OCI-LY1 (cell line): ENCODE measurements around the gene CASQ2.
"Not testable (repeated sequence)": the region's sequence is repeated elsewhere in the genome, so short reads cannot be mapped to it uniquely, and the experiment has no call there.

Source experiments
- H2AFZ ChIP-seq: fragments of 200-600 bp; sonication (generic), shearing (Covaris generic); 2 replicates; pipeline ENCODE4 v1.6.0; 2014; ENCODE audit warnings: antibody characterized with exemption, mild to moderate bottlenecking, low read length
- H3F3A ChIP-seq: fragments of 200-600 bp; sonication (generic), shearing (Covaris generic); 2 replicates; pipeline ENCODE4 v1.6.0; 2014; ENCODE audit warnings: mild to moderate bottlenecking, antibody characterized with exemption, low read length, moderate library complexity; ENCODE audit not compliant: insufficient read depth
- H3K27ac ChIP-seq: fragments of 200-600 bp; sonication (generic); 2 replicates; pipeline ENCODE4 v1.5.1; 2014; ENCODE audit warnings: low read length, mixed run types, mild to moderate bottlenecking, low read depth; ENCODE audit not compliant: poor library complexity, severe bottlenecking
- H3K27me3 ChIP-seq: fragments of 200-600 bp; sonication (generic); 2 replicates; pipeline ENCODE4 v1.6.0; 2014; ENCODE audit warnings: antibody characterized with exemption, mild to moderate bottlenecking, low read length, moderate library complexity; ENCODE audit not compliant: insufficient read depth
- H3K36me3 ChIP-seq: fragments of 200-600 bp; sonication (generic); 2 replicates; pipeline ENCODE4 v1.6.1; 2014; ENCODE audit warnings: mild to moderate bottlenecking, antibody characterized with exemption, low read length, moderate library complexity, mixed read lengths; ENCODE audit not compliant: insufficient read depth
- H3K4me1 ChIP-seq: fragments of 200-600 bp; sonication (generic); 2 replicates; pipeline ENCODE4 v1.5.1; 2014; ENCODE audit warnings: mild to moderate bottlenecking, low read length, moderate library complexity; ENCODE audit not compliant: insufficient read depth, severe bottlenecking
- H3K4me2 ChIP-seq: fragments of 200-600 bp; sonication (generic), shearing (Covaris generic); 2 replicates; pipeline ENCODE4 v1.6.1; 2014; ENCODE audit warnings: low read length
- H3K4me3 ChIP-seq: fragments of 200-600 bp; sonication (generic); 2 replicates; pipeline ENCODE4 v1.5.1; 2014; ENCODE audit warnings: low read length, low read depth, mild to moderate bottlenecking, mixed read lengths; ENCODE audit not compliant: poor library complexity, severe bottlenecking
- H3K79me2 ChIP-seq: fragments of 200-600 bp; shearing (Covaris generic); 2 replicates; pipeline ENCODE4 v1.6.1; 2016; ENCODE audit warnings: mixed run types, low read length, mixed read lengths; ENCODE audit not compliant: insufficient read depth
- H3K9ac ChIP-seq: fragments of 200-600 bp; sonication (generic), shearing (Covaris generic); 2 replicates; pipeline ENCODE4 v1.6.1; 2014; ENCODE audit warnings: mild to moderate bottlenecking, low read length, mixed read lengths
- H3K9me2 ChIP-seq: fragments of 200-600 bp; sonication (generic), shearing (Covaris generic); 2 replicates; pipeline ENCODE4 v1.6.1; 2014; ENCODE audit warnings: low read depth, mild to moderate bottlenecking, low read length, mixed read lengths
- H3K9me3 ChIP-seq: fragments of 200-600 bp; shearing (Covaris generic); 2 replicates; pipeline ENCODE4 v1.6.1; 2014; ENCODE audit warnings: low read length, mixed read lengths
- H4K20me1 ChIP-seq: fragments of 200-600 bp; sonication (generic), shearing (Covaris generic); 2 replicates; pipeline ENCODE4 v1.6.0; 2016; ENCODE audit warnings: mild to moderate bottlenecking, low read length; ENCODE audit not compliant: insufficient read depth
- CTCF ChIP-seq: fragments of 200-600 bp; sonication (generic), shearing (Covaris generic); IDR thresholded peaks from 2 replicates; pipeline ENCODE4 v1.5.1; 2017; ENCODE audit warnings: mild to moderate bottlenecking, antibody characterized with exemption, low read length, moderate library complexity, mixed read lengths
- EZH2 ChIP-seq: fragments of 200-600 bp; sonication (generic), shearing (Covaris generic); IDR thresholded peaks from 2 replicates; pipeline ENCODE4 v1.8.0; 2017; ENCODE audit warnings: borderline replicate concordance, mixed run types, mild to moderate bottlenecking, antibody characterized with exemption, low read length, moderate library complexity, mixed read lengths

The CASQ2 gene

GRCh38 chr1:115779075-115779474, 10.6 kb upstream of the CASQ2 start:
- not testable (repeated sequence) for H3K79me2 ChIP-seq, H3F3A ChIP-seq, H3K4me2 ChIP-seq, H3K9me3 ChIP-seq, H4K20me1 ChIP-seq, H3K4me1 ChIP-seq, H3K36me3 ChIP-seq, H3K4me3 ChIP-seq, H3K27ac ChIP-seq, H3K9me2 ChIP-seq, H3K9ac ChIP-seq, H3K27me3 ChIP-seq, H2AFZ ChIP-seq

GRCh38 chr1:115771847-115772457, 3.4 kb upstream of the CASQ2 start:
- H3K27me3 ChIP-seq, result no peaks in the 10 kb centered on the region
- TF ChIP-seq CTCF, result peak; percentile 58
- no peak for TF ChIP-seq EZH2
- no peak overlapping the region for H3K4me2 ChIP-seq
- no peak overlapping the region for H3K27ac ChIP-seq
- H3F3A ChIP-seq, result no peaks in the 10 kb centered on the region
- H3K9me3 ChIP-seq, result no peaks in the 10 kb centered on the region
- no peak overlapping the region for H3K9ac ChIP-seq
- H3K4me1 ChIP-seq, result no peaks in the 10 kb centered on the region
- H3K36me3 ChIP-seq, result no peaks in the 10 kb centered on the region
- H3K4me3 ChIP-seq, result no peak overlapping the region
- H3K79me2 ChIP-seq, result no peaks in the 10 kb centered on the region
- no peaks in the 10 kb centered on the region for H4K20me1 ChIP-seq
- no peaks in the 10 kb centered on the region for H3K9me2 ChIP-seq
- no peak overlapping the region for H2AFZ ChIP-seq

DNA sequence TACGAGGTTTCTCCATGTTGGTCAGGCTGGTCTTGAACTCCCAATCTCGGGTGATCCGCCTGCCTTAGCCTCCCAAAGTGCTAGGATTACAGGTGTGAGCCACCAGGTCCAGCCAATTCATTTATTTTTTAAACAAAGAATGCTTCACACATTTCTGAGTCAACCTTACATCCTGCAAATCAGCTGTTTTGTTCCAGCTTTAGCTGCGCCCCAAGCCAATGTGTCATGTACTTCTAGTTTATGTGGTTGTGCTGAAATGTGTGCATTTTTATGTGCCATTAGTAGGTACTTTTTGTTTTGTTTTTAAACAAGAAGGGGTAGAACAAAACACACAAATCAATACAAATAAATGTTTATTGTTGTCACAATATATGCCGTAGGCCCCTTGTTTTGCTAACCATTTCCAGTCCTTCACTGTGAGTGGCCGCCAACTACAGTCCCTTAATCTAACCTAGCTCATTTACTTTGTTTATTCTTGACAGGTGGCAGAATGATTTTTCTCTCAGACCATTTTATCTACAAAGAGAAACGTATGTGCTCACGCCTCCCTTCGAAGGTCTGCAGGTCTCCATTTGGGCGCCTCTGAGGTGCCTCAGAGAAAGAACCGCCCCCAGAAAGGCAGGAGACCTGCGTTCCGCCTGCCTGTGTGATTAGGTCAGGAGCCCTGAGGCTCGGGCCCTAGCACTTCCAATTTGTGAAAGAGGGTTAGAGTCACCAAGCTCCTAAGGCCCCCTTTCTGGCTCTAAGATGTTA, 2.8 kb upstream of the CASQ2 start:
- no peaks in the 10 kb centered on the region for H3F3A ChIP-seq
- H3K27ac ChIP-seq, result no peak overlapping the region
- H3K79me2 ChIP-seq, result no peaks in the 10 kb centered on the region
- no peak overlapping the region for H3K4me2 ChIP-seq
- no peak overlapping the region for H3K4me3 ChIP-seq
- H4K20me1 ChIP-seq, result no peaks in the 10 kb centered on the region
- no peak overlapping the region for H3K9ac ChIP-seq
- no peaks in the 10 kb centered on the region for H3K4me1 ChIP-seq
- no peaks in the 10 kb centered on the region for H3K36me3 ChIP-seq
- H3K27me3 ChIP-seq, result no peaks in the 10 kb centered on the region
- no peaks in the 10 kb centered on the region for H3K9me2 ChIP-seq
- TF ChIP-seq CTCF, result no peak
- TF ChIP-seq EZH2, result no peak
- H2AFZ ChIP-seq, result no peak overlapping the region
- H3K9me3 ChIP-seq, result no peaks in the 10 kb centered on the region

DNA sequence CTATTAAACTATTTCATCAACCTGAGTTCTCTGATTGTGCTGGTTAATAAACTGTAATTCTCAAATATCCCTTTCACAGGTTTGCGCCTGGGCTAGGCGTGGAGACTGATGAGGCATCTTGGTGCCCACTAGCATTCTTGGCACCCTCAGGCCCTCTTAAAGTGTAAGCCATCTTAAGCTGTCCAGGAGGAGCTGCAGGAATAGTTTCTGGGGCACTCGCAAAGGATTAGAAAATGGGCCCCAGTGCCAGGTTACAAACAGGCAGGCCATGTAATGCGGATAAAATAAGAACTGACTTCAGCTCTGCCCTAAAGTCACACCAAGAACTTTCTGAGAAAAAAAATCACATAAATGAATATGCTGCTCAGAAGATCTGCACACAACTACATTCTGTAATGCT, 1.1 kb downstream of the CASQ2 start:
- Histone ChIP-seq H2AFZ (no peak overlapping the region), H3K9me3 (no peaks in the 10 kb centered on the region), H3K27ac (no peak overlapping the region), H3K4me1 (no peaks in the 10 kb centered on the region), H4K20me1 (no peaks in the 10 kb centered on the region), H3K9me2 (no peaks in the 10 kb centered on the region), H3K4me3 (no peak overlapping the region), H3K9ac (no peak overlapping the region), H3K4me2 (no peak overlapping the region), H3K36me3 (no peaks in the 10 kb centered on the region), H3K79me2 (no peaks in the 10 kb centered on the region), H3K27me3 (no peaks in the 10 kb centered on the region), H3F3A (no peaks in the 10 kb centered on the region)
- TF ChIP-seq EZH2, result no peak
- no peak for TF ChIP-seq CTCF
